Endothelial cell (in vitro differentiated cells): ENCODE results near the gene S100A2. TPM values are rescaled to one million over a fixed set of nuclear protein-coding genes. Genes with fewer than 3 reads are reported as not detected.
"Not testable (repeated sequence)": the region's sequence is repeated elsewhere in the genome, so short reads cannot be mapped to it uniquely, and the experiment has no call there.

Source experiments
- DNase-seq: peaks from one replicate; pipeline ENCODE4 v3.0.0; 2021; ENCODE audit warnings: low spot score
- H3K27ac Mint-ChIP-seq: one replicate; pipeline ENCODE4 v1.8.0; 2021; ENCODE audit warnings: mixed read lengths, inconsistent platforms; ENCODE audit not compliant: unreplicated experiment
- H3K27me3 Mint-ChIP-seq: one replicate; pipeline ENCODE4 v1.8.0; 2021; ENCODE audit warnings: mild to moderate bottlenecking, moderate library complexity, mixed read lengths, inconsistent platforms; ENCODE audit not compliant: unreplicated experiment
- H3K36me3 Mint-ChIP-seq: one replicate; pipeline ENCODE4 v1.8.0; 2021; ENCODE audit warnings: mild to moderate bottlenecking, low read depth, mixed read lengths, inconsistent platforms; ENCODE audit not compliant: unreplicated experiment
- H3K4me1 Mint-ChIP-seq: one replicate; pipeline ENCODE4 v1.8.0; 2021; ENCODE audit warnings: mild to moderate bottlenecking, mixed read lengths, inconsistent platforms; ENCODE audit not compliant: unreplicated experiment
- H3K4me3 Mint-ChIP-seq: one replicate; pipeline ENCODE4 v1.8.0; 2021; ENCODE audit warnings: mild to moderate bottlenecking, mixed read lengths, inconsistent platforms; ENCODE audit not compliant: unreplicated experiment
- H3K9me3 Mint-ChIP-seq: one replicate; pipeline ENCODE4 v1.8.0; 2021; ENCODE audit warnings: mixed read lengths, inconsistent platforms; ENCODE audit not compliant: unreplicated experiment
- total RNA-seq: library from RNA; stranded (reverse); fragmentation: NEBNext Ultra II Directional; extraction: Animal tissue kit (Norgen Biotek cat#: 25700); gene quantifications from one replicate; pipeline ENCODE4 v1.2.1, GENCODE V29; 2021; ENCODE audit not compliant: unreplicated experiment
- TF ChIP-seq, protein P1 (sequence below): fragments of 200-600 bp; sonication (generic); IDR thresholded peaks from one replicate; pipeline ENCODE4 v1.5.0; 2021; ENCODE audit warnings: antibody characterized with exemption; ENCODE audit not compliant: unreplicated experiment

S100A2 gene
- total RNA-seq, 1 donor from 2014 or later = not detected

- H3K4me1 Mint-ChIP-seq = peaks cover 32% of the 10 kb centered on the region
- peaks cover 19% of the 10 kb centered on the region for H3K27me3 Mint-ChIP-seq
- H3K27ac Mint-ChIP-seq = peak overlapping the region; percentile 81
- no peak overlapping the region for H3K4me3 Mint-ChIP-seq
- H3K36me3 Mint-ChIP-seq = no peaks in the 10 kb centered on the region
- TF ChIP-seq, protein P1, sequence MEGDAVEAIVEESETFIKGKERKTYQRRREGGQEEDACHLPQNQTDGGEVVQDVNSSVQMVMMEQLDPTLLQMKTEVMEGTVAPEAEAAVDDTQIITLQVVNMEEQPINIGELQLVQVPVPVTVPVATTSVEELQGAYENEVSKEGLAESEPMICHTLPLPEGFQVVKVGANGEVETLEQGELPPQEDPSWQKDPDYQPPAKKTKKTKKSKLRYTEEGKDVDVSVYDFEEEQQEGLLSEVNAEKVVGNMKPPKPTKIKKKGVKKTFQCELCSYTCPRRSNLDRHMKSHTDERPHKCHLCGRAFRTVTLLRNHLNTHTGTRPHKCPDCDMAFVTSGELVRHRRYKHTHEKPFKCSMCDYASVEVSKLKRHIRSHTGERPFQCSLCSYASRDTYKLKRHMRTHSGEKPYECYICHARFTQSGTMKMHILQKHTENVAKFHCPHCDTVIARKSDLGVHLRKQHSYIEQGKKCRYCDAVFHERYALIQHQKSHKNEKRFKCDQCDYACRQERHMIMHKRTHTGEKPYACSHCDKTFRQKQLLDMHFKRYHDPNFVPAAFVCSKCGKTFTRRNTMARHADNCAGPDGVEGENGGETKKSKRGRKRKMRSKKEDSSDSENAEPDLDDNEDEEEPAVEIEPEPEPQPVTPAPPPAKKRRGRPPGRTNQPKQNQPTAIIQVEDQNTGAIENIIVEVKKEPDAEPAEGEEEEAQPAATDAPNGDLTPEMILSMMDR = no peak
- no peaks in the 10 kb centered on the region for H3K9me3 Mint-ChIP-seq
- no peak for DNase-seq
Measured at GRCh38 chr1:153566414-153567371, 1.0 kb upstream of the S100A2 start.

DNA sequence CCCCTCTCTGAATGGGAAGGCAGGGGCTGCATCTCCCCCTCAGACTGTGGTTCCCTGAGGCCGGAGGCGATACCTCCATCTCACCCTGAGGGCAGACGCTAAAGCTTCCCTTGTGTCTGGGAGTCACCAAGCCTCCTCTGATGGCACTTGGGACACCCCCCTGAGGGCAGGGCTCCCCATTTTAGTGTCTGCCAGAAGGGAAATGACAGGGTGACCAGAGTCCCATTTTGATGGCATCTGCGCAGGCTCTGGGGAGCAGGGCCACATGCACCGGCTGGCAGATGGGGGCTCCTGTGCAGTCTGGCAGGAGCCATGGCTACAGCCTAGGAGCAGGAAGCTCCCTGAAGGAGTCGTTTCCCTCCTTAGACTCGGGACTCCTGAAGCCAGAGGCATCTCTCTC, 1.7 kb downstream of the S100A2 start:
- TF ChIP-seq, protein P1 = no peak
- DNase-seq = no peak
- no peak overlapping the region for H3K4me3 Mint-ChIP-seq
- H3K4me1 Mint-ChIP-seq = peaks cover 20% of the 10 kb centered on the region
- peaks cover 9% of the 10 kb centered on the region for H3K27me3 Mint-ChIP-seq
- H3K9me3 Mint-ChIP-seq = no peaks in the 10 kb centered on the region
- H3K27ac Mint-ChIP-seq = no peak overlapping the region
- no peaks in the 10 kb centered on the region for H3K36me3 Mint-ChIP-seq

- no peaks in the 10 kb centered on the region for H3K36me3 Mint-ChIP-seq
- H3K27ac Mint-ChIP-seq = no peak overlapping the region
- peaks cover 9% of the 10 kb centered on the region for H3K27me3 Mint-ChIP-seq
- TF ChIP-seq, protein P1 = no peak
- H3K4me1 Mint-ChIP-seq = peaks cover 20% of the 10 kb centered on the region
- no peak for DNase-seq
- H3K4me3 Mint-ChIP-seq = no peak overlapping the region
- no peaks in the 10 kb centered on the region for H3K9me3 Mint-ChIP-seq
Measured at GRCh38 chr1:153563483-153563901, 2.2 kb downstream of the S100A2 start.

DNA sequence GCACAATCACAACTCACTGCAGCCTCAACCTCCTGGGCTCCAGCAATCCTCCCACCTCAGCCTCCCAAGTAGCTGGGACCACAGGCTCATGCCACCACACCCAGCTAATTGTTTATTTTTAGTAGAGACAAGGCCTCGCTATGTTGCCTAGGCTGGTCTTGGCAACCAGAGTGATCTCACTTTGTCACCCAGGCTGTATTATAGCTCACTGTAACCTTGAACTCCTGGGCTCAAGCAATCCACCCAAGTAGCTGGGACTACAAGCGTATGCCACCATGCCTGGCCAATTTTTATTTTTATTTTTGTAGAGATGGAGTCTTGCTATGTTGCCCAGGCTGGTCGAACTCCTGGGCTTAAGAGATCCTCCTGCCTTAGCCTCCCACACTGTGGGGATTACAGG, 3.6 kb downstream of the S100A2 start:
- peaks cover 10% of the 10 kb centered on the region for H3K4me1 Mint-ChIP-seq
- H3K9me3 Mint-ChIP-seq, H3K4me3 Mint-ChIP-seq, H3K36me3 Mint-ChIP-seq, H3K27ac Mint-ChIP-seq, H3K27me3 Mint-ChIP-seq, DNase-seq: not testable (repeated sequence)

DNA sequence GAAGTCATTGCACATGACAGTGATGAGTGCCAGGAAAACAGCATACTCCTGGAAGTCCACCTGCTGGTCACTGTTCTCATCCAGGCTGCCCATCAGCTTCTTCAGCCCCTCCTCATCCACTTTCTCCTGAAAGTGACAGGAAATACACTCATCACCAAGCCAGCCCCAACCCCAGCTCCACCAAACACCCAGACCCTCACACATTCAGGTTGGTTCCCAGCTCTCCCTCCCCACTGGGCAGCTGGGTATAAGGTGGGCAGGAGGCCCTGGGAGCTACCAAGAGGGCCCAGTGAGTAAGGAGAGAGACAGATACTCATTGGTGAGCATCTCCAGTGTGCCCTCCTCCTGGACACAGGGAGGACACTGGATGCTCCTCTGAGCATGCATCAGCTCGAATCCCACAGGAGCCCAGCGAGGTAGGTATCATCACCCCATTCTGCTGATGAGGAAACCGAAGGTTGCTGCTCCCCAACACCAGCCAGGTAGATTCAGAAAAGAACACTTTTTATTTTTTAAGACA, 4.1 kb downstream of the S100A2 start:
- Mint-ChIP-seq H3K27me3 (peaks cover 5% of the 10 kb centered on the region), H3K27ac (no peak overlapping the region), H3K36me3 (no peaks in the 10 kb centered on the region), H3K4me3 (no peak overlapping the region), H3K4me1 (peaks cover 7% of the 10 kb centered on the region), H3K9me3 (no peaks in the 10 kb centered on the region)
- no peak for DNase-seq
- TF ChIP-seq, protein P1 = no peak
